ENCODE data around the gene SLC35B2.
A peak's percentile ranks its signal among the peaks of the same experiment; 100 is the strongest.

SLC35B2 gene

DNA sequence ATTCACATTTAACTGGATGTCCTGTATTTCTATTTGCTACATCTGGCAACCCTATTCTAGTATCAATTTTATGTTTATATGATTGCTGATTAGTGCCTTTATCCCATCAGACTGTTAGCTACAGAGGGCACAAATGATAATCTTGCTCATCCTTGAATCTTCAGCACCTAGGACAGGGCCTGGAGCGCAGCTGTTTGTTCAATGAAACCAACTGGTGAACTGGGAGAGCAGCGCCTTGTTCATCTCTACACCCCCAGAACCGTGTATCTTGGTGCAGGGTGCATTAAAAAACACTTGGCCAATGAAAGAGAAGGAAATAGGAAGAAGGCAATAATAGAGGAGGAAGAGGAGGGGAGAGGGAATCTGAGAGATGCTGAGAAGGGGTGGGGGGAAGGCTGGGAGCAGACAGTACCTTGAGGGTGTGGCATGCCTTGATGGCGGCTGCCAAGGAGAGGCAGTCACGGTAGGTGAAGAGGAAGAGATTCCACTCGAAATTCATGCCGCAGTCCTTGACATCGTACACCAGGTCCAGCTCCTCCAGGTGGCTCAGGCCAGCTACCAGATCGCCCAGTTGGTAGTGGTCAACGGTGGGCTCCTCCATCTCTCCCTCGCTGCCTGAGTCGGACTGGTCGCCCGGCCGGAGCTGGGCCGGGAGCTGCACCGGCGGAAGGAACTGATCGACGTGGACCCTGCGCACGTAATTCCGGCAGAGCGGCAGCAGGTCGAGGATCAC, 28.4 kb upstream of the SLC35B2 start:
- Histone ChIP-seq H3K27me3 (ENCODE audit: insufficient read depth, poor library complexity, severe bottlenecking) (peaks cover 7% of the 10 kb centered on the region), H3K4me1 (ENCODE audit: insufficient read depth, poor library complexity, severe bottlenecking) (no peaks in the 10 kb centered on the region), H3K4me3 (ENCODE audit: severe bottlenecking) (no peak overlapping the region), H3K9me3 (ENCODE audit: severe bottlenecking) (no peaks in the 10 kb centered on the region), H3K27ac (ENCODE audit: poor library complexity, severe bottlenecking) (no peak overlapping the region), H3K36me3 (ENCODE audit: low read depth) (no peaks in the 10 kb centered on the region)
- DNase-seq (ENCODE audit: low spot score) = no peak
- TF ChIP-seq, protein P1, sequence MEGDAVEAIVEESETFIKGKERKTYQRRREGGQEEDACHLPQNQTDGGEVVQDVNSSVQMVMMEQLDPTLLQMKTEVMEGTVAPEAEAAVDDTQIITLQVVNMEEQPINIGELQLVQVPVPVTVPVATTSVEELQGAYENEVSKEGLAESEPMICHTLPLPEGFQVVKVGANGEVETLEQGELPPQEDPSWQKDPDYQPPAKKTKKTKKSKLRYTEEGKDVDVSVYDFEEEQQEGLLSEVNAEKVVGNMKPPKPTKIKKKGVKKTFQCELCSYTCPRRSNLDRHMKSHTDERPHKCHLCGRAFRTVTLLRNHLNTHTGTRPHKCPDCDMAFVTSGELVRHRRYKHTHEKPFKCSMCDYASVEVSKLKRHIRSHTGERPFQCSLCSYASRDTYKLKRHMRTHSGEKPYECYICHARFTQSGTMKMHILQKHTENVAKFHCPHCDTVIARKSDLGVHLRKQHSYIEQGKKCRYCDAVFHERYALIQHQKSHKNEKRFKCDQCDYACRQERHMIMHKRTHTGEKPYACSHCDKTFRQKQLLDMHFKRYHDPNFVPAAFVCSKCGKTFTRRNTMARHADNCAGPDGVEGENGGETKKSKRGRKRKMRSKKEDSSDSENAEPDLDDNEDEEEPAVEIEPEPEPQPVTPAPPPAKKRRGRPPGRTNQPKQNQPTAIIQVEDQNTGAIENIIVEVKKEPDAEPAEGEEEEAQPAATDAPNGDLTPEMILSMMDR (IDR thresholded peaks at IDR 0.05; ENCODE audit: poor library complexity, severe bottlenecking) = no peak
- ATAC-seq (ENCODE audit: low read depth) = 0 out of 3 replicates have a peak, but pooled peaks have one; percentile 55

DNA sequence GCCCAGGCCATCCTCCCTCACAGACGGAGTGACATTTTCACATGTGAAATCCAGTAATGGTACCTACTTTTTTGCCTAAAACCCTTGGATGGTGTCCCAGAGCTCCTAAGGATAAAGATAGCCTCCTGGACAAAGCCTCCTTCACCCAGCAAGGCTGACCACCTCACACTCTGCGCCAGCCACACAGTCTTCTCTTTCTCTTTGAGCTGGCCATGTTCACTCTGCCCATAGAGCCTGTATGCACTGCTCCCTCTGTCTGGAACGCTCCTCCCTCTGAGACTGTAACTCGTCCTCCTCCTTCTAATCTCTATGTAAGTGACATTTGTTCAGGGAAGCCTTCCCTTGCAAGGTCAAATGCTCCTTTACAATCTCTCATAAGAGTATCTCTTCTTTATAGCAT, 27.5 kb upstream of the SLC35B2 start:
- Histone ChIP-seq H3K4me3 (ENCODE audit: severe bottlenecking) (no peak overlapping the region), H3K27me3 (ENCODE audit: insufficient read depth, poor library complexity, severe bottlenecking) (peaks cover 7% of the 10 kb centered on the region), H3K27ac (ENCODE audit: poor library complexity, severe bottlenecking) (no peak overlapping the region), H3K4me1 (ENCODE audit: insufficient read depth, poor library complexity, severe bottlenecking) (no peaks in the 10 kb centered on the region), H3K36me3 (ENCODE audit: low read depth) (no peaks in the 10 kb centered on the region), H3K9me3 (ENCODE audit: severe bottlenecking) (no peaks in the 10 kb centered on the region)
- DNase-seq (ENCODE audit: low spot score) = no peak
- TF ChIP-seq, protein P1 (IDR thresholded peaks at IDR 0.05; ENCODE audit: poor library complexity, severe bottlenecking) = no peak
- ATAC-seq (ENCODE audit: low read depth) = no peak

DNA sequence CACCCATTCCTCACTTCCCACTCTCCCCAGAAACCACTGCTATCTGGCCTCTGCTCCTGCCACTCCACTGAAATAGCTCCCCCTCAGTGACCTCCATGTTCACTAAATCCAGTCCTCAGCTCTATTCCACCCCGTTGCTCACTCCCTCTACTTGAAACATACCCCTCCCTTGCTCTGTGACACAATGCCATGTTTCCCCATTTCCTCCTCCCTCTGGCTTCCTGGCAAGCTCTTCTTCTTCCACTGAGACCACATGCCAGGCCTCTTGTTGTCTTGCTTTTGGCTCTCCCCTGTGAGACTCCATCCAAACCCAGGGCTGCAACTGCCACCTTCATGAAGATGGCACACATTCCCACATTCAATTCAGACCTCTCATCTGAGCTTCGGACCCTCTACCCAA, 26.8 kb upstream of the SLC35B2 start:
- DNase-seq (ENCODE audit: low spot score) = no peak
- Histone ChIP-seq H3K36me3 (ENCODE audit: low read depth) (no peaks in the 10 kb centered on the region), H3K27me3 (ENCODE audit: insufficient read depth, poor library complexity, severe bottlenecking) (peaks cover 7% of the 10 kb centered on the region), H3K9me3 (ENCODE audit: severe bottlenecking) (no peaks in the 10 kb centered on the region), H3K4me1 (ENCODE audit: insufficient read depth, poor library complexity, severe bottlenecking) (no peaks in the 10 kb centered on the region), H3K4me3 (ENCODE audit: severe bottlenecking) (no peak overlapping the region), H3K27ac (ENCODE audit: poor library complexity, severe bottlenecking) (no peak overlapping the region)
- TF ChIP-seq, protein P1 (IDR thresholded peaks at IDR 0.05; ENCODE audit: poor library complexity, severe bottlenecking) = no peak
- ATAC-seq (ENCODE audit: low read depth) = no peak

DNA sequence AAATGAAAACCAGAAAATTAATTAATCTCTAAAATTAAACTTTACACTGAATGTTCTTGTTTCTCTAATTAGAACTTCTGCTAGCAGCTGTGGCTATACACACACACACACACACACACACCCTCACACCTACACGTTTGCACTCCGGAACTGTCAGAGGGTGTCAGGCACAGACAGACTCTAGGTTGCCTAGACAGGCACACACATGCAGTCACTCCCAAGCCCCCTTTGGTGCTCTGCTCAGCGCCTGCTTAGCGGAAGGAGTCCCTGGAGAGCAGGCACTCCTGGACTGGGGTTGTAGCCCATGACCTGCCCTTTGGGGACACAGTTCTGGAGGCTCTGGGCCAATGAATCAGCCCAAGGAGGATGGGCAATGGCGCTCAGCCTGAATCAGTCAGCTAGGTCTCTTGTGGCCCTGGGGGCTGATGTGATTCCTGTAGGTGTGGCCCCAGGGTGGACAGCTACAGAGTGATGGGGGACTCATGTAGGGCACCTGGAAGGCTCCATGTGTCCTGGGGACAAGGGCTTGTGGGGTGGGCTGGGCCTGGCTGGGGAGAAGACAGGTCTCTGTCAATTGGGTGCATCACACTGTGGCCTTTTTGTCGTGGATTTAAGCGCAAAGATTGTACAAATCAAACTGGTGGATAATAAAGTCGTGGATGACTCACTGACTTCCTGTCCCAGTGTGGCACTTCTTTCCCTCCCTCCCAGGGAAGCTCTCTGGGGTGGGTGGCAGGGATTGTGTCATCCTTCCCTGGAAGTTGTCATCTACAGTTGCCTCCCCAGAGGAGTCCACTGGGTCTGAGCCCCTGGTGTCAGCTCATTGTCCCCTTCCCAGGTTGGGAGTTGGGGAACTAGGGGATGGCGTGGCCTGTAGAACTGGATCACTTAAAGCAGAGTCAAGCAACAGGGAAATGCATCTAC, 21.7 kb upstream of the SLC35B2 start:
- DNase-seq (ENCODE audit: low spot score) (no peak), ATAC-seq (ENCODE audit: low read depth) (no peak)

More for the DNA sequence above, 21.7 kb upstream of the SLC35B2 start:
- no peaks in the 10 kb centered on the region for H3K4me1 ChIP-seq (ENCODE audit: insufficient read depth, poor library complexity, severe bottlenecking)
- TF ChIP-seq, protein P1 (IDR thresholded peaks at IDR 0.05; ENCODE audit: poor library complexity, severe bottlenecking) = no peak
- H3K27ac ChIP-seq (ENCODE audit: poor library complexity, severe bottlenecking) = no peak overlapping the region
- H3K9me3 ChIP-seq (ENCODE audit: severe bottlenecking) = no peaks in the 10 kb centered on the region
- H3K36me3 ChIP-seq (ENCODE audit: low read depth) = no peaks in the 10 kb centered on the region
- H3K27me3 ChIP-seq (ENCODE audit: insufficient read depth, poor library complexity, severe bottlenecking) = peaks cover 18% of the 10 kb centered on the region
- H3K4me3 ChIP-seq (ENCODE audit: severe bottlenecking) = no peak overlapping the region
